ENCODE measurements around the gene MBTPS1.

DNA sequence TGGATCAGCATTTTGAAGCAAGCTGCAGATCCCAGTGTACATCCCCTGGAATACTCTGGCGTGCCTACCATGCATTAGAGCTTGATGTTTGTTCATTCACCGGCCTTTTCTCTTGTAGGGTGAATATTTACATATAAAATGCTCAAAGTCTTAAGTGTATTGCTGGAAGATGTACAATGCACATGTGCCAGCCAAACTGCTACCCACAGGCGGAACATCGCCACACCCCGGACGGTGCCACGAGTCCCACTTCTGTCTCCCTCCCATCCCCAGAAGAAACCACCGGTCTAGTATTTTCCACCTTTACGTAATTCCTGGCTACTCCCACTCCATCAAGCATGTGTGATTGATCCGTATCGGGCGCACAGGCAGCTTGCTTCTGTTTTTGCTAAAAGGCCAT, 78.3 kb downstream of the MBTPS1 start:
- TF ChIP-seq, protein P1, sequence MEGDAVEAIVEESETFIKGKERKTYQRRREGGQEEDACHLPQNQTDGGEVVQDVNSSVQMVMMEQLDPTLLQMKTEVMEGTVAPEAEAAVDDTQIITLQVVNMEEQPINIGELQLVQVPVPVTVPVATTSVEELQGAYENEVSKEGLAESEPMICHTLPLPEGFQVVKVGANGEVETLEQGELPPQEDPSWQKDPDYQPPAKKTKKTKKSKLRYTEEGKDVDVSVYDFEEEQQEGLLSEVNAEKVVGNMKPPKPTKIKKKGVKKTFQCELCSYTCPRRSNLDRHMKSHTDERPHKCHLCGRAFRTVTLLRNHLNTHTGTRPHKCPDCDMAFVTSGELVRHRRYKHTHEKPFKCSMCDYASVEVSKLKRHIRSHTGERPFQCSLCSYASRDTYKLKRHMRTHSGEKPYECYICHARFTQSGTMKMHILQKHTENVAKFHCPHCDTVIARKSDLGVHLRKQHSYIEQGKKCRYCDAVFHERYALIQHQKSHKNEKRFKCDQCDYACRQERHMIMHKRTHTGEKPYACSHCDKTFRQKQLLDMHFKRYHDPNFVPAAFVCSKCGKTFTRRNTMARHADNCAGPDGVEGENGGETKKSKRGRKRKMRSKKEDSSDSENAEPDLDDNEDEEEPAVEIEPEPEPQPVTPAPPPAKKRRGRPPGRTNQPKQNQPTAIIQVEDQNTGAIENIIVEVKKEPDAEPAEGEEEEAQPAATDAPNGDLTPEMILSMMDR (IDR thresholded peaks at IDR 0.05) = no peak
- TF ChIP-seq POLR2A (IDR thresholded peaks at IDR 0.05) = no peak
